GM21737 (cell line): Measurements from ENCODE around the gene LIG3.
"Not testable (repeated sequence)": the region's sequence is repeated elsewhere in the genome, so short reads cannot be mapped to it uniquely, and the experiment has no call there.

ENCODE experiments used
- ATAC-seq: cut with Tn5 transposase; IDR thresholded peaks from one replicate; pipeline ENCODE4 v1.9.1; 2021; ENCODE audit warnings: mild to moderate bottlenecking, moderate library complexity; ENCODE audit not compliant: unreplicated experiment

Gene LIG3

GRCh38 chr17:34980353-34980680 lies at the start of gene LIG3:
Gene LIG3, plus strand, starts transcription at chr17:34980512. Its CDS starts 2,494 bp downstream, at chr17:34983006.
- peak; percentile 75 for ATAC-seq

- ATAC-seq: not testable (repeated sequence)
Observed at GRCh38 chr17:34950780-34951179, 29.5 kb upstream of the LIG3 start.

DNA sequence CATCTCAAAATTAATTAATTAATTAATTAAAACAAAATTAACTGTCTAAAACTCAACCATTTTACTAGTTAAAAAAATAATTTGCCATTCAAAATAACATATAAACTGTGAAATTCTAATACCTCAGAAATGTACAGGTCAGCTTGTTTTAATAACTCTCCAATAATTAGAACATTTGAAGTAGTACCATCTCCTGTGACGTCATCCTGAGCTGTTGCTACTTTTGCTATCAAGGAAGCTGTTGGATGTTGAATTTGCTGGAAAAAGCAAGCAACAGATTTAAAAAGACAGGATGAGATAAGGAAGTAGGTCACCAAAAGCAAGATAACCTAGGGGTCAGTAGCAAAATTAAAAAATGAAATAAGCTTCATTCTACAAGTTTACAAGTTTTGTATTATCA lies 21.9 kb upstream of the LIG3 start:
- no peak for ATAC-seq

DNA sequence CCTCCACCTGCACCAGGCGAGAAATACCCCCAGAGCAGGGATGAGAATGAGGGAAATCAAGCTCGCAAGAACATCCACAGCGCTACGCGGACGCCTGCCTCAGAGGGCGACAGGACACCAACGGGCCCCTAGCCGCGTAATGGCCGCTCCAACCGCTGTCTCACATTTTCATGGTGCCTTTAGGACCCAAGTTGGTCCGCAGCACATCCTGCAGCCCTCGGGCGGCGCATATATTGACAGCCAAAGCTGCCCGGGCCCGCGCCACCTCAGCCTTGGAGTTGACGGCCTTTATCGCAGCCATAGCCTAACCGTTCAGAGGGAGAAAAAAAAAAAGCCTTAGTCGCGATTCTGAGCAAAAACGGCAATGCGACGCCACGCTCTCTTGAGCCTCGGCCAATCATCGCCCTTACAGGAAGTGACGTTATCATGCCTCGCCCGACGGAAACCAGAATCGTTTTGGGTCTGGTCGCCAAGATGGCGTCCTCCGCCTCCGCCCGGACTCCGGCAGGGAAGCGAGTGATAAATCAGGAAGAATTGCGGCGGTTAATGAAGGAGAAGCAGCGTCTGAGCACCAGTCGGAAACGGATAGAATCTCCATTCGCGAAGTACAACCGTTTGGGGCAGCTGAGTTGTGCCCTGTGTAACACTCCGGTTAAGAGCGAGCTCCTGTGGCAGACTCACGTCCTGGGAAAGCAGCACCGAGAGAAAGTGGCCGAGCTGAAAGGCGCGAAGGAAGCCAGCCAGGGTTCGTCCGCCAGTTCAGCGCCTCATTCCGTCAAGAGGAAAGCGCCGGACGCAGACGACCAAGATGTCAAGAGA lies 19.0 kb upstream of the LIG3 start, which contains the start of the genes CCT6B and ZNF830:
CCT6B (minus strand) TSS at position 368 of the 819 bp plus-strand sequence; CDS start at position 301, 67 bp downstream.
ZNF830 (plus strand) TSS at position 448 of the 819 bp plus-strand sequence; CDS start at position 475, 27 bp downstream.
- peak; percentile 87 for ATAC-seq

GRCh38 chr17:34974179-34974578 lies 6.1 kb upstream of the LIG3 start:
- ATAC-seq: no peak

DNA sequence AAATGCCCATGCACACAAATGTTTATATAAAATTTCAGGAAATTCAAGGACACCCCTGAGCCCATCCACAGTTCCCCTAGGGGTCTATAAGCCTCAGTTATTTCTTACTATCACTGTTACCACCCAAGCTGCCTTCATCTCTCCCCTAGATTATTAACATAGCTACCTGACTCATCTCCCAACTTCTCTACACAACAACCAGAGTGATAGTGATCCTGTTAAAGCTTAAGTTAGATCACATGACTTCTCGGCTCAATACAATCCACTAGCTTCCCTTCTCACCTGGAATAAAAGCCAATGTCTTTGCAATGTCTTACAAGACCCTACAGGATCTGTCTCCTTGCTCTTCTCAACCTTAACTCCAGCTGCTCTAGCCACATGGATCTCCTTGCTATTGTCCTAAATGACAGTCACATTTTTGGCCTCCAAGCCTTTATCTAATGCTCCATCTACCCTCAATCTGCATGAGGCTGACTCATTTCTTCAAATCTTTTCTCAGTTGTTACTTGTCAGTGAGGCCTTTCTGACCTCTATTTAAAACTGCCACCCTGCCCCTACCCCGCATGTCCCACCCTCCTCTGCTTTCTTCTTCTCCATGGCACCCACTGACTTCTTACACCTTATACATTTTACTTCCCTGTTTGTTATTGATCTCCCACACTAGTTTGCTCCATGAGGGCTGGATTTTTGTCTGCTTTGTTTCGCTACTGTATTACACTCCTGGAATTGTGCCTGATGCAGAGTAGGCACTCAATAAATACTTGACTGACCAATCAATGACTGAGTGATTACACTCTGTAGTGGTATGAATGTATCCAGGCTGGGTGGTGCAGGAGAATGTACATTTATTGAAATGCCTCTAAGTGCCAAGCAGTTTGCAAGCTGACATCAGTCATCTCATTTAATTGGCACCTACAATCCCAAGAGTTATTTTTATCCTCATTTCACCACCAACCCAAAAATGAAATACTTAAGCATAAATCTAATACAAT lies 5.2 kb upstream of the LIG3 start:
- ATAC-seq: no peak

GRCh38 chr17:34979153-34979552 lies 1.2 kb upstream of the LIG3 start:
- ATAC-seq: no peak

GRCh38 chr17:34979650-34980352 lies 511 bp upstream of the LIG3 start:
- ATAC-seq: no peak

- peak; percentile 72 for ATAC-seq
Observed at GRCh38 chr17:34980681-34981537, 597 bp downstream of the LIG3 start.

GRCh38 chr17:34981538-34982241 lies 1.4 kb downstream of the LIG3 start:
- ATAC-seq: no peak

DNA sequence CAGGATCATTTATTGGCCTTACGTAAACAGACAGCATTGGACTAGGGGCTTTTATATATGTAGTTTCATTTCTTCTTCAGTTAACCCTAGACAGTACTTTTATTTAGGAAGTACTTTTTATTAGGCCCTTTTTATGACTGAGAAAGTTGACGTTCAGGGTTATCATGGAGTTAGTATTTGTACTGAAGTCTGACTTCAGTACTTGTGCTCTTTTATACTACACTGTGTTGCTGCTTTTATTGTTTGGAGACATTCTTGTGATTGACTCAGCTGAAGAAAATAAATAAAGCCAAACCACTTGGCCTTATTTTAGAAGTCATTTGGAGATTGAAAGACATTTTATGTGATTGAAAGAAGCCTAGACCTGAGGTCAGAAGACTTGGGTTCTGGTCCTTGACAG lies 6.9 kb downstream of the LIG3 start:
- ATAC-seq: no peak

- ATAC-seq: no peak
Observed at GRCh38 chr17:34988644-34989043, 8.3 kb downstream of the LIG3 start.

GRCh38 chr17:34989473-34989872 lies 9.2 kb downstream of the LIG3 start:
- ATAC-seq: no peak

DNA sequence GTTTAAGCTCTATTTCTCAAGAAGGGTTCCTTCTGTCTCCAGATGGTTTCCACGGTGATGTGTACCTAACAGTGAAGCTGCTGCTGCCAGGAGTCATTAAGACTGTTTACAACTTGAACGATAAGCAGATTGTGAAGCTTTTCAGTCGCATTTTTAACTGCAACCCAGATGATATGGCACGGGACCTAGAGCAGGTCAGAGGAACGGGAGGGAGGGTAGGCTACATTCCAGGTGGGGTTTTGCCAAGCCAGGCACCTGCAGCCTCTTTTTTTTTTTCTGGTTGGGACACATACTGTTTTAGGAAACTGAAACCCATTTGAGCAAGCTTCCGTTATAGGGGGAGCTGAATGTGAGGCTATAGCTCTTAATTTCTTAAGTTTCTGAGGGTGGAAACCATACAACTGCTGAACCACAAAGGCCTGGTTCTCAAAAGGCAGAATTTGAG lies 10.6 kb downstream of the LIG3 start:
- ATAC-seq: no peak

- ATAC-seq: no peak
Observed at GRCh38 chr17:34991606-34992005, 11.3 kb downstream of the LIG3 start.

GRCh38 chr17:34993031-34993430 lies 12.7 kb downstream of the LIG3 start:
- no peak for ATAC-seq

- ATAC-seq: no peak
Observed at GRCh38 chr17:34996422-34997285, 16.3 kb downstream of the LIG3 start.

DNA sequence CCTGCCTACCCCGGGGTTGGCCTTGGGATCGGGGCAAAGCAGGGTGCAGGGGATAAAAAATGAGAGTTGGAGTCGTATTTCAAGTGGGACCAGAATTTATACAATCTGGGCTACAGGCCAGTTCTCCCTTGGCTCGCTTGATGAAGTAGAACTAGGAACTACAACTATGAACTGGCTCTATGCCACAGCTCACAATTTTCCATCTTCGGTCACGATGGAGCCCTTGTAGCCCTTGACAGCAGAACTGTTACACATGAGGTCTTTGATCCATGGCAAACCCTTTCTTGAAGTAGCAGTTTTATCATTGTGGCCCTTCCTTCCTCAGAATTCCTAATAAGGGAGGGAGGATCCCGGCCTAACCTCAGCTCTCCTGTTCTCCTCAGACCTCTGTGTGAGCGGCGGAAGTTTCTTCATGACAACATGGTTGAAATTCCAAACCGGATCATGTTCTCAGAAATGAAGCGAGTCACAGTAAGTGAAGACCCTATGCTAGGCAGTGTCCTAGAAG lies 17.1 kb downstream of the LIG3 start:
- no peak for ATAC-seq
